ENCODE data around the gene ACSF2.
A peak's percentile ranks its signal among the peaks of the same experiment; 100 is the strongest.

Gene ACSF2

DNA sequence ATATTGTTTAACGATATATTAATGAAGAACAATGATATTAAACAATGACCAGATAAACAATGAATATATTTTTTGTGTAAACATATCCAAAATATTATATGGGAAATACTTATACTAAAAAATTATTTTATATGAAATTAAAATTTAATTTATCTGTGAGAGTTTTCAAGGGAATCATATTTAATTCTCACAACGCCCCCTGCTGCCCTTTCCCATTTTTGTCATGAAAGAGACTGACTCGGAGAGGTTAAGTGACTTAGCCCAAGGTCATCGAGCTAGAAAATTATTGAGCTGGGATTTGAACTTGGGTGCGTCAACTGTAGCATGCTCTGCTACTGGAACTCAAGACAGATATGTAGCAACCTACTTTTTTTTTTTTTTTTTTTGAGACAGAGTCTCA is 75.0 kb downstream of the ACSF2 start:
- no peak for DNase-seq (ENCODE audit: low read depth)

DNA sequence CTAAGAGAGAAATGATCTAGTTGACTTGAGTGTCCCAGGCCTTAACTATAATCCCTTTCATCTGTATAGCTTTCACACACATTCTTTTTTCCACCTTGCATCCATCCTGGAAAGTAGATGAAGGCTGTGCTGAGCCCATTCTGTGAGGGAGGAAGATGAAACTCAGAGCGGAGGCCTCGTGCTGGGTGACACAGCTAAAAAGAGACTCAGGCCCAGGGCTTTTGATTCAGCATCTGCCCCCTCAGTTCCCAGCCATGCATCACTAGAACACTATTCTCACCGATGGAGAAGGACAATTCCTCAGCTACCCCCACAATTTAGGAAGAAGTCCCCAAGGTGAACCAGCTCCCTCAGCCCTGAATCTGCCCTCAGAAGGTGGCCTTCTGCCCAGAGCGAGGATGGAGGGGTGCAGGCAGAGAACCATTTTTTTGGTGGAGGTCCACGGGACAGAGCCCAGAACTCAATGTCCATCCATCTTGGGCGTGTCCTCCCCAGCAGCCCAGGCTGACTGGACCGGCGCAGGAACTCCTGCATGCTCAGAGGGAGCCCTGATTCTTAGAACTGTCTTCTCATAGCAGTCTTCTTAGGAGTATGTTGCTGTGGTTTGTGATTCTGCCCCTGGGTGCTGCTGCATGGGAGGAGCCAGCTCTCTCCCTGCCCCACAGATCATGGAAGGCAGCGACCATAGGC is 76.4 kb downstream of the ACSF2 start:
- DNase-seq (ENCODE audit: low read depth) = no peak

DNA sequence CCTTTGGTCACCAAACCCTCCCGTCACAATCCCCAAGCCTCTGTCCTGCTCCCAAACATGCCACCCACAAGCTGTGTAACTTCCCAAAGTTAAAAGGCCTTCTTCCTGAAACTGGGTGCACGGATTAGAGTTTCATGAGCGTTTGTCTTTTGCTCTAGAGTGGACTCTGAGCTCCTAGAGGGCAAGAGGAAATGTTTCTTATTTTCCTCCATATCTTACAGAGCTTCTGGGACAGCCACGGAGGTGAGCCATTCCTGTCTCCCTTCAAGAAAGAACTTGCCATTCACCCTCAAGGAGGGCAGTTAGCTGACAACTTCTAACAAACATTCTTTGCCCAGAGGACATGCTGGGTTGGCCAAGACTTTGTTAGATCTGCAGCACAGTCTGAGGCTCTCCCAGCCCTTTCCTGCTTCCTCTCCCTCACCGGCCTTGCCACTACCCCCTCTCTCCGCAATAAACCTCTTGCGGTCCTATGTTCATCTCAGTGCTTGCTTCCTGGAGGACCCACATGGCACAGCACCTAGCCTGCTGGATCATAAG is 79.6 kb downstream of the ACSF2 start:
- DNase-seq (ENCODE audit: low read depth) = no peak

DNA sequence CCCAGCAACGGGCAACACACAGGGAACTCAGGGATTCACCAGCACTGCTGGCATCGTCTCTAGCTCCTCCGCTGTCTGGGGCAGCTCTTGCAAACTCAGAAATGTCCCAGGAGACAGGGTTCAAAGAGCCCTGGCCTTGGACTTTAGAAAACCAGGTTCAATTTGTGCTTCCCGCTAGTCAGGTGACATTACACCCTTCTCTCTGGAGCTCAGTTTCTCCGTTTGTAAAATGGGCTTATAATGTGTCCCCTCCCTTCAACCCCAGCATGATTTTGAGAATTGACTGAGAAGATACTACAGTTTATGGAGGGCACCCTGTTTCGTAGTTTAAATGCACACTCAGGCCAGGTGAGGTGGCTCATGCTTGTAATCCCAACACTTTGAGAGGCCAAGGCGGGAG is 80.3 kb downstream of the ACSF2 start:
- no peak for DNase-seq (ENCODE audit: low read depth)

DNA sequence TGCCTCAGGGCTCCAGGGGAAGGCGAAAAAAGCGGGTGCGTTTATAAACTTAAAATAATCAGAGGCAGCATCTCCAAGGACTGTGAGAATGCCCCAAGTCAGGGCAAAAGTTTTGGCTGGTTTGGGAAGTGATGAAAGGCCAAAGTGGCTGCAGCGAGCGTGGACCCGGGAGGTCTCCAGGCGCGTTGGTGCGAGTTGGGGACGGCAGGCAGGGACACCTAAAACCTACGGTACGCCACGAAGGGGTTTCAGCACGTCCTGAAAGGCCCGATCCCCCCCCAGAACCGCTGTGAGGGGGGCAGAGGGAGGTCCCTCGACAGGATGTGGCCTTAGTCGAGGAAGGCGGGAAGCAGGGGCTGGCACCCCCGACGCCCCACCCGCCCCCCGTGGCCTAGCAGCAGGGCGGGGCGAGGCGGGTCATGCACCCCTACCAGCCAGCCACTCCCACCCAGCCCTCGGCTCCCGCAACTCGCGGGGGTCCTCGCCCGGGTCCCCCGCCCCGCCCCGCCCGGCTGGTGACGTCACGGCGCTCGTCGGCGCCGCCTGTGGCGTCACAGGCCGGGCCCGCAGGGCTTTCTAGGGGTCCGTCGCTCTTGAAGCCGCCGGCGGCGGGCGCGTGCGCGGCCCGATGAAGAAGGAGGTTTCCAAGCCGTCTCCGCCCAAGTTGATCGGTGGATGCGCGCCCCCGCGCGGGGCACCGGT is 82.0 kb downstream of the ACSF2 start, which contains the start of gene MYCBPAP:
TSS of gene MYCBPAP (plus strand) at position 569 of the 702 bp plus-strand sequence. CDS start 236 bp downstream, outside the sequence.
- peak; percentile 71 for DNase-seq (ENCODE audit: low read depth)

DNA sequence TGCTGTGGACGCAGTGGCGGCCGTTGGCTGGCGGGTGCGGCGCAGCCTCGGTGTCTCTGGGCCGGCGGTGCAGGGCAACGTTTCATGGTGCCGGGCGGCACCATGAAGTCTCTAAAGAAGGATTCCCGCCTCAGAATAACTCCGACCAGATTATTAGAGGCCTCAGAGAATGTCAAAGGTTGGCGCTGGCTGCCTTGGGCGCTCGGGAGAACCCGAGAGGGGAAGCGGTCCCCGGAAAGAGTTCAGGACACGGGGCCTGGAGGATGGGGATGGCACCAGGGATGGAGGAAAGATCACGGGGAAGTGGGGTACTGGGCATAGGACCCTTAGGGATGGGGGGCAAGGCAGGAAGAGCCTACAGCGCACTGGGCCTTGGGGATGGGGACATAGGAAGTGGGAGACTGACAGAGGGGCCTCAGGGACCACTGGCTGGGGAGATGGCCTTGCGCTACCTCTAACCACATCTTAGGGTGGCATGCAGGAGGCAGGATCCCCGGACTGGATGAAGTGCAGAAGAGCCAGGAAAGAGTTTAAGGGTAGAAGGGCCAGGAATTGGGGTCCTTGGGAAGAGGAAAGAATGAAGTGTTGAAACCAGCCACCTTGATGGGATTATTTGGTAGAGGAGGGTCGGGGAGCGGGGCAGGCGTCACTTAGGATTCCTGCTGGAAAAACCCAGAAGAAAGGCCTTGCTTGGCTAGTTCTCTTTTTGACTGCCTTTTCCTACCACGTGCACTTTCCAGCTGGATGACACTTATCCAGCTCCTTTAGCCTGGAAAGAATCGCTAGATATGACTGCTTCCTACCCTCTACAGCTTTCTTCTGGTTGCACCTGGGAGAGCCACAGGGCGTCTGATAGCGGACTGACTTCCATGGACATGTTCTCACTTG is 82.8 kb downstream of the ACSF2 start:
- no peak for DNase-seq (ENCODE audit: low read depth)

DNA sequence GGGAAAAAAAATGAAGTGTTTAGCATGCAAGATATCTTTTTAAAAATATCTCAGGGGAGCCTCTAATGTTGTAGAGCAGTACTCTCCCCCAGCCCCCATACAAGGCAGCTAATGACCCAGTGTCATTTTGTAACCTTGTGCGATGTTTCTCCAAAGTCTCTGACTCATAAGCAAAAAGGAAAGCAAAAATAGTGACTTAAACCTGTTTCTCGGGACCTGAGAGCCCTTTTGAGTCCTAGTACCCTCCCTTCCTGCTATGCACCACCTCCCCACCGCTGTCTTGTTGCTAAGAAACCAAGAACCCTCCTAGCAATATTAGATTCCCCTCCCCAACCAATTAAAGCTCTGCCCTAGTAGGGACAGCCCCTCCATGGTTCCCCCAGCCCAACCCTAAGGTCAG is 85.0 kb downstream of the ACSF2 start:
- peak; percentile 41 for DNase-seq (ENCODE audit: low read depth)

DNA sequence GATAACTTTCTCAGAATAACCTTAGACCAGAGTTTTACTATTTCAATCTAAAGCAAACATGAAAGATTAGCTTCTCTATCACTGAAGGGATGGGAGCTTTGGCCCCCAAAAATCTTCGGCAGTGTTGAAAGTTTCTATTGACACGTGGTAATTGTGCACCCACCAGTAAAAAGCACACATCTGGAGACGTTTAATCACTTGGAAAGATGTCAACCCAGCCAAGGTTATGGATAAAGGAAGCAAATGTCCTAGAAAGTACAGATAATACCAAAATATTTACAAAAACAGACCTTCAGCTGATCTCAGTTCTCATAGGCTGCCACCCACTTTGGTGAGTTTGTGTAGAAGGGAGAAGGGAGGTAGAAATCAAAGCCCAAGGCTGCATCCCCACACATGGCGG is 87.5 kb downstream of the ACSF2 start:
- no peak for DNase-seq (ENCODE audit: low read depth)

DNA sequence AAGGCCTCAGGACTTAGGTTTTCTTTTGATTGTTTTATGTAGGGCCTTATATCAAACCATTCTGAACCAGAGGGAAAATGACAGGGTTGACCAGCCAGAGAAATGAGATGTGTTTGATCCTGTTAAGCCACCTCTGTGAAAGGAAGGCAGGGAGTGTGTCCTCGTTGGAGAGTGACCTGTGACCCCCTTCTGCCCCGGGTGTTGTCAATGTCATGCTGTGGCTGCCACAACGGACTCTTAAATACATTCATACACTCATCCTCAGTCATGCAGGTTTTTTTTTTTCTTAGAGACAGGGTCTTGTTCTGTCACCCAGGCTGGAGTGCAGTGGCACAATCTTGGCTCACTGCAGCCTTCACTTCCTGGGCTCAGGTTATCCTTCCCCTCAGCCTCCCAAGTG is 88.4 kb downstream of the ACSF2 start:
- no peak for DNase-seq (ENCODE audit: low read depth)

DNA sequence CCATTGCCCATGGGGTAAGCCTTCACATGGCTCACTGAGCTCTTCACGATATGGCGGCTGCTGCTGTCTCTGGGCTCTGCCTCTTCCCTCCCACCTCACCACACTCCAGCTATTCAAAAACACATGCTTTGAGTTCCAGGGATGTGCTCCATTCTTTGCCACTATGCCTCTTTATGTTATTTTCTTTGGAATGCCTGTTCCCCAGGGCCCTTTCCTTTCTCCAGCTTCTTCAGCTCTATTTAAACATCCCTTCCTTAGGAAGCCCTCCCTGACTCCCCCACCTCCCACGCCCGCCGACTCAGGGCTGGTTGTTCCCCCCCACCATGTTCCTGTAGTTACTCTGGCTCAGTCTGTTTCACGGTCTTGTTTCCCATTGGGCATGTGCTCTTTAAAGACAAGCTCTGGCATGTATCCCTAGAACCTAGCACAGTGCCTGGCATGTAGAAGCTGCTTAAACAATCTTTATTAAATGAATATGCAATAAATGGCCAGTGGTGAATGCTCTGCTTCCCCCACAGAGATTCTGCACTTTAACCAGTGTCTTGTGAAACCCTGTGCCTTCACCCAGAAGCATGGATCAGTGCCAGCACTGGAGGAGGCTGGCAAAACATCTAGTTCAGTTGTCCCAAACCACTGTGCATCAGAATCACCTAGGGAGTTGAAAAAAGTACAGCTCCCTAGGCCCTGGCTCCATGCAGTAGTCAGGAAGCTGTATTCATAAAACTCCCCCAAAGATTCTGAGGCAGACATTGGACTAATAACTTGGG is 89.1 kb downstream of the ACSF2 start:
- DNase-seq (ENCODE audit: low read depth) = no peak

DNA sequence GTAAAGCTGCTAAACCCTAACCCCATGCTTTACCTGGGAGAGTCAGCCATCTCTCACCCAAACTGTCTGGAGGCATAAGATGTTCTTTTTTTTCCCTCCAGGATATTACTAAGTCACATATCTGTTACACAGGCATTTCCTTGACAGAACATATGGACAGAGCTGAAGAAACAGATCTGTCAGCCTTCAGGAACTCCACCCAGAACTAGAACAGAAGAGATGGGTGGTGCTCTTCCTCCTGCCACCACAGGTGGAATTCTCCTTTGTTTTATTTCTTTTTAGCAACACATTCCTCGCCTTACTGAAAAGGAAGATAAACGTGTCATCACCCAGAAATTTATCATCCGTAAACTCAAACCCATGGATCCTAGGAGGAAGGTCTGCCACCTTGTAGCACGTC is 91.0 kb downstream of the ACSF2 start:
- DNase-seq (ENCODE audit: low read depth) = no peak

DNA sequence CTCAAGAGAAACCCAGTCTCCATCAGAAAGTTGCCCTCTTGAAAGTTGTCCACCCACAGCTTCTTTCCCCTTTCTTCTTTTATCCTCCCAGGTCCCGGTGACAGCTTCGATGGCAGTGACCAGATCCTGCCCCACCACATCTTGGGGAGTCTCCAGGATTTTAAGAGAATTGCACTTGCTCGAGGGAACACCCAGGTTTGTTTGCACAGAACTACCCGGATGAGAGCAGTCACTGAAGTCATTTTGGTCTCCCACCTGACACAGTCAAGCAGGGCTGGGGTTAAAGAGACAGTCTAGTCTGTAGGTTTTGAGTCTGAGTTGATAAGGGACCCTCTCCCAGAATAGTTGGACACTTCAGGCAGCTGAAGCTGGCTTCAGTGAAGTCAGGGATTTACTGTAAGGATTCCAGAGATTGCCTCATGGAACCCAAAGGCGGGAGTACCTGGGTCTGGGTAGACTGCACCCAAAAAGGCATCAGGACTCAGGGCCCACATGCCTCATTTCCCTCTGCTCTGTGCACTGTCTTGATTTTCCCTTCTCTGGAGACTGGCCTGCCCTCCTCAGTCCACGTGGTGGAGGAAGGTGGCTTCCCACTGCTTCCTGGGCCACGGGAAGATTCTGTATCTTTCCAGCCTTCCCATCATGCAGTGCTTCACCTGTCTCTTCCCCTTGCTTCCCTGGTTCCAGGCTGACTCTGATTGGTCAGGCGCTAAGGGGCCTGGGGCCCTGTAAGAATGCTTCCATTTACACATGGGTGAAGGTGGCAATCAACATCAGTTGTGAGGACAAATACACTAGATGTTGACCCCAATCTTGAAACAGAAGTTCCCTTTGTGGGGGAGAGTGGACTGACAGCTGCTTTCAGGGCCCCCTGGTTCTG is 91.7 kb downstream of the ACSF2 start:
- no peak for DNase-seq (ENCODE audit: low read depth)

DNA sequence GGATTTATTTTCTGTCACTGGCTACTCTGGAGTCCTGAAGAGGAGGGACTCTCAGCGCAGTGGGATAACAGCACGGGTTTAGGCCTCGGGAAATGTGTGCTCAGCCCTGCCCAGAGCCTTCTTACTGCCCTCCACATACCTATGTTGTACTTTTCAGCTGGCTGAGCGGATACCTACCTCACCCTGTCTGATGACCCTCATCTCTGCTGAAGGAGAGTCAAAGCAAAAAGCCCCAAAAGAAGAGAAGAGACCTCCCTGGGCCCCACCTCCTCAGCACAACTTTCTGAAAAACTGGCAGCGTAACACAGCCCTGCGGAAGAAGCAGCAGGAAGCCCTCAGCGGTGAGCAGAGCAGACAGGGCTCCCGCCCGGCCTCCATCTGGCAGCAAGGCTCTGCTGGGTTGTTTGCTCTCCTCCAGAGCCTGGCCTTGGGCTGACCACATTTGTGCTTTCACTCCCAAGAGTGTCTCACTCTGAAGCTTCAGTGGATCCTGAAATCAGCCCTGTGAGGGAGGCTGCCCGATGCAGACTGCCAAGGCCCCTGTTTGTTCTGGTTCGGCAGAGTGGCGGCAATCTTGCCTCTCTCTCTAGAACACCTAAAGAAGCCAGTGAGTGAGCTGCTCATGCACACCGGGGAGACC is 92.5 kb downstream of the ACSF2 start:
- DNase-seq (ENCODE audit: low read depth) = no peak

DNA sequence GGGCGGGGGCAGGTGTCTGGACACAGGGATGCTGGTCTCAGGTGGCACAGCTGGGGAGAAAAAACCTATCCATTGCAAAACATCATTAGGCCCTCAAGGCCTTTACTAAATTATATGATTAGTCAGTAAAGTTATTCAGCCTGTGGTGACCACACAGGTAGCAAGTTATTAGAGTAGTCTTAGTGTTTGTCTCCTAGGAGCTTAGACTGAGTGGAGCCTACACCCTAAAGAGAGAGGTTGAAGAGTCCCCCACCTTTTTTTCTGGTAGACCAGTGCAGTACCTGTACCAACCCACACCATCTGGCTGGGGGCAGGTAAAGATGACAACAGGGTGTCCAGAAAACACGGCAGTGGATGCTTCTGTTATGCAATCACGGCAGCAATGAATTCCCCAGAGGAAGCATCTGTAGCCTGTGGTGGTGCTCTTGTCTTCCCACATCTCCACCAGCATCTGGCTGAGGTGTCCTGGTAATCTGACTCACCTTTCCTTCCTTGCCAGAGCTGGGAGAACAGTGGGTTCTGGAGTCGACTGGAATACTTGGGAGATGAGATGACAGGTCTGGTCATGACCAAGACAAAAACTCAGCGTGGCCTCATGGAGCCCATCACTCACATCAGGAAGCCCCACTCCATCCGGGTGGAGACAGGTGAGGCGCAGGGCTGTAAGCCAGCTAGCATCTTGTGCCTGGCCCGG is 93.3 kb downstream of the ACSF2 start:
- DNase-seq (ENCODE audit: low read depth) = no peak

DNA sequence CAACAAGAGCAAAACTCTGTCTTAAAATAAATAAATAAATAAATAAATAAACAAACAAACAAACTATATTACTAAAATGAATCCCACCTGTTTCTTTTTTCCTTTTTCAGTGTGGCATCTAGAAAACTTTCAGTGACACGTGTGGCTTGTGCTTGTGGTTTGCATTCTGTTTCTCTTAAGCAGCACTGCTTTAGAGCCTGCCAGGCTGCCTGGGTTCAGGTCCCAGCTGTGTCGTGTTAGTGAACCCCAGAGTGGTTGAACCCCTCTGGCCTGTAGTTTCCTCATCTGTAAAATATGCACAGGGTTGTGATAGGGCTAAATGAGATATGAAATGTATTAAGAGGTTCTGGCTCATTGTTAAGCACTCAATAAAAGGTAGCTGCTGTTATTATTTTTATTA is 94.5 kb downstream of the ACSF2 start:
- DNase-seq (ENCODE audit: low read depth) = no peak

DNA sequence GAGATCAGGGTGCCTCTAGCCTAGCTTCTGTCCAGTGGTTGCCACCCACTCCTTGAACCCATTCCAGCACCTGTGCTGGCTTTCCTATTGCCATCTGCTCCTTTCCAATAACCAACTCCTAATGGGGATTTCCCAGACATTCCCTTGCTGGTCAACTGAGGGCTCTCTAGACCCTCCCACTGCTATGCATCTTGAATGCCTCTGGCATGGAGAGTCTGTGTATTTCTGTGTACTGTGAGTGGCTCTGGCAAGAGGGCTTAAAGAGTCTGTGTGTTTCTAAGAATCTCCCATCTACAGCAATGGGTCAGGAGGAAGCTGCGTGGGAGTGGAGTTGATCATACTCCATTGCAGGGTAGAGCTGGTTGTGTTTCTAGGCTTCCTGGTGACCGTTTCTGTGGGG is 95.5 kb downstream of the ACSF2 start:
- DNase-seq (ENCODE audit: low read depth) = no peak

DNA sequence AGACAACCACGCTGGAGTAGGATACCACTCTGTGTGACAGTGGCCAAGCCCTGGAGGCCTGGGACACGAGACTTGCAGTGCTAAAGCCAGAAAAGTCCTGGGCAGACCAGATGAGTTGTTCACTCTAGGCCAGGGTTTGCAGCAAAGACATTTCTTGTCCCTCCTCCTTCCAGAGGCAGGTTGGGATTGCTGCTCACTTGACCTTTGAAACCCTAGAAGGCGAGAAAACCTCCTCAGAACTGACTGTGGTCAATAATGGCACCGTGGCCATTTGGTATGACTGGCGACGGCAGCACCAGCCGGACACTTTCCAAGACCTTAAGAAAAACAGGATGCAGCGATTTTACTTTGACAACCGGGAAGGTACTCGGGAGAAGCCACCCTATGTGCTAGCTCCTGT is 96.7 kb downstream of the ACSF2 start:
- DNase-seq (ENCODE audit: low read depth) = no peak

DNA sequence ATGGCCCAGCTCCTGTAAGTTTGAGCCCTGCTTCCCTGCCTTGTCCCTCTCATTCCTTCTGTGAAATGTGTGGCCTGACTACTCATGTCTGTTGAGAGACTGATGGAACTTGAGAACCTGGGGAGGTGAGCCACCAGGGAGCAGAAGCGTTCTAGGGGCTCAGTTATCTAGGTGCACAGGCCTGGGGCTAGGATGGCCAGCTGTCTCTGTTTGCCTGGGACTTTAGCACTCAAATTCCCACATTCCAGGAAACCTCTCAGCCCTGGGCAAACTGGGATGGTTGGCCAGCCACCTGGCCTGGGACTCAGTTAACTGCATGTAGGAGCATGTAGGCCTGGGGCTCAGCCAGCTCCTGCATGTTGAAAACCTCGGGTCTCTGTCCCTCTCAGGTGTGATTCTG is 97.2 kb downstream of the ACSF2 start:
- no peak for DNase-seq (ENCODE audit: low read depth)

Data from activated T-cell treated with anti-CD3 and anti-CD28 coated beads for 24 hours (primary cell).